ENCODE data around the gene SP140L.
A peak's percentile ranks its signal among the peaks of the same experiment; 100 is the strongest.

The SP140L gene

DNA sequence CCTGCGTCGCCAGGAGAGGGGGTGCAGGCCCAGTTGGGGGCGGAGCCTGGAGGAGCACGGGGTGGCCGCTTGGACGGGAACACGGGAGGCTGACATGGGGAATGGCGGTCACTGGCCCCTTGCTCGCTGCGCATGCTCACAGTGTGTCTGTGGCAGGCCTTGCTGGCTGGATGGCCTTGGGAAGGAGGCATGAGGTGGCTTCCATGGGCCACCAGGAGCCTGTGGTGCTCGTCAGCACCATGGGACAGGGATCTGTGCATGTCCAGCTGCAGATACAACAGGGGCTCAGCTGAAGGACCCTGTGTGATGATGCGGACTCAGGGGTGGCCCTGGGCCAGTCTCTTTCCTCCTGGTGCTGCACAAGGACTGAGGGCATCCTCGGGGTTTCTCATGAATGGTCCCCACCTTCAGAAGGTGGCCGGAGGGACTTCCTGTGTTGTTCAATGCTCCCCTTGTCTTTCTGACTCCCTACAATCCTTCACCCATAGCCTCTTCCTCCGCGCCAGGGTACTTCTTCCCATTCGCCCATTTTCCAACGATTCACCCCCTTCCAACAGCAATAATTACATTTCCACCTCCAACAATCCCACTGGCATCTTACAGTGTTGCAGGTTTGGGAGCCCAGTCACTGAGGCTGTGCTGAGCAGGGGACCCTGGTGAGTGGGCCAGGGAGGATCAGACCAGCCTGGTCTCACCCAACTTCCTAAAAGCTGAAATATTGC is 3.4 kb upstream of the SP140L start:
- DNase-seq (ENCODE audit: low spot score) = no peak
- TF ChIP-seq, protein P1, sequence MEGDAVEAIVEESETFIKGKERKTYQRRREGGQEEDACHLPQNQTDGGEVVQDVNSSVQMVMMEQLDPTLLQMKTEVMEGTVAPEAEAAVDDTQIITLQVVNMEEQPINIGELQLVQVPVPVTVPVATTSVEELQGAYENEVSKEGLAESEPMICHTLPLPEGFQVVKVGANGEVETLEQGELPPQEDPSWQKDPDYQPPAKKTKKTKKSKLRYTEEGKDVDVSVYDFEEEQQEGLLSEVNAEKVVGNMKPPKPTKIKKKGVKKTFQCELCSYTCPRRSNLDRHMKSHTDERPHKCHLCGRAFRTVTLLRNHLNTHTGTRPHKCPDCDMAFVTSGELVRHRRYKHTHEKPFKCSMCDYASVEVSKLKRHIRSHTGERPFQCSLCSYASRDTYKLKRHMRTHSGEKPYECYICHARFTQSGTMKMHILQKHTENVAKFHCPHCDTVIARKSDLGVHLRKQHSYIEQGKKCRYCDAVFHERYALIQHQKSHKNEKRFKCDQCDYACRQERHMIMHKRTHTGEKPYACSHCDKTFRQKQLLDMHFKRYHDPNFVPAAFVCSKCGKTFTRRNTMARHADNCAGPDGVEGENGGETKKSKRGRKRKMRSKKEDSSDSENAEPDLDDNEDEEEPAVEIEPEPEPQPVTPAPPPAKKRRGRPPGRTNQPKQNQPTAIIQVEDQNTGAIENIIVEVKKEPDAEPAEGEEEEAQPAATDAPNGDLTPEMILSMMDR (IDR thresholded peaks at IDR 0.05; ENCODE audit: borderline replicate concordance, control extremely low read depth, extremely low read depth, insufficient read depth, missing control alignments) = peak; percentile 25
- in situ Hi-C loops (cut with MboI; ENCODE audit: low sequenced_read_pairs, unreplicated experiment) = no loop called here

DNA sequence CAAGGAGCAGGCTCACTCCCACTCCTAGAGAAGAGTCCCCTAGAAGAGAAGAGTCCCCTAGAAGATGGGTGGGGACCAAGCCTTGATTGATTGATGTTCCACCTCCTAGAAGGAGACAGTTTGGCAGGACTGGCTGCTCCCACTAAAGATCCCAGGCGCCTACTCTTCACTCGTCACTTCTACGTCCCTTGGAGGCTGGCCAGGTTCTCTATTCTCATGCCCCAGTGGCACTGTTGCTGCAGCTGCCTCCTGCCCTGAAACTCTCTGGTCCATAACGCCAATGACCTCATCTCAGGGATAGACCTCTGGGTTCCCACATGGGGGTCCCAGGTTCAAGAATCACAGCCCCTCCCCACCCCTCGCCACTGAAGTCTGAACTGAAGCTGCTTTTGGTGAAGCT is 2.5 kb upstream of the SP140L start:
- DNase-seq (ENCODE audit: low spot score) = no peak
- TF ChIP-seq, protein P1 (IDR thresholded peaks at IDR 0.05; ENCODE audit: borderline replicate concordance, control extremely low read depth, extremely low read depth, insufficient read depth, missing control alignments) = no peak
- in situ Hi-C loops (cut with MboI; ENCODE audit: low sequenced_read_pairs, unreplicated experiment) = no loop called here

DNA sequence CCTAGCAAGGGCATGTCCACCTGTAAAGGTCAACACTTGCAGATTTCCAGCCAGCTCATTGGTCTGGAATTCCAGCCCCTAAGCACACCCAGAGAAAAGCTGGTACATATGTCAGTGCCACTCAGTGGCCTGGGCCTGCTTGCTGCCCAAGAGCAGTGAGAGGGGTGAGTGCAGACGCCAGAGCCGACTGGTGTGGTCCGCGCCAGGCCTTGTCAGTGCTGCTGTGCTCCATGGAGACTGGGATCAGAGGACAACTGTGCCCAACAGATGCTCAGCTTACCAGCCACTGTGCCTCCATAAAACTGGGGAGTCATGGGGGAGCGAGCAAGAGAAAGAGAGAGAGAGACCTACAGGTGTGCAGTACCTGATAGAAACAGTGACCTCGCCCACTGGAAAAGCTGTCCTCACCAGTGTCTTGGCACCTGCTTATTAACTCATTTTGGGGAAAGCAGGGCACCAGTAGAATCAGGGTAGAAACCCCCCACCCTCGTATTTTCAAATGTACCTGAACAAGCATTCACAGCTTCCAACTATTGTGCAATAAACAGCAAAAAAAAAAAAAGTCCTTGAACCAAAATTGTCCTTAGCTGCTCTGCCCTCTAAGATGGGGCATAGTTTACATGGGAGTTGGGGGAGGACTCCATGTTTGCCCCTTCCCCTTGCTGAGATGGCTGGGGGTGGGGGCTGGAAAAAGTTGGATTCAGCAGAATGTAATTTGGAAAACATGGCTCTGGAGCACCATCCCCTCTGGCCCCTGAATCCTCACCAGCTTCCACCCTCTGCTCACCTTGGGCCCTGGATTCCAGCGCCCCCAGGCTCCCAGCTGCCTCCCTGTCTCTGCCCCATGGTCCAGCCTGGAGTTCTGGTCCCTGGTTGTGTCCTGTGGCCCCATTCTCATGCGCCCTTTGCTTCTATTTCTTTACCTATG is 1.4 kb upstream of the SP140L start:
- TF ChIP-seq, protein P1 (IDR thresholded peaks at IDR 0.05; ENCODE audit: borderline replicate concordance, control extremely low read depth, extremely low read depth, insufficient read depth, missing control alignments) = no peak
- no peak for DNase-seq (ENCODE audit: low spot score)
- in situ Hi-C loops (cut with MboI; ENCODE audit: low sequenced_read_pairs, unreplicated experiment) = no loop called here

DNA sequence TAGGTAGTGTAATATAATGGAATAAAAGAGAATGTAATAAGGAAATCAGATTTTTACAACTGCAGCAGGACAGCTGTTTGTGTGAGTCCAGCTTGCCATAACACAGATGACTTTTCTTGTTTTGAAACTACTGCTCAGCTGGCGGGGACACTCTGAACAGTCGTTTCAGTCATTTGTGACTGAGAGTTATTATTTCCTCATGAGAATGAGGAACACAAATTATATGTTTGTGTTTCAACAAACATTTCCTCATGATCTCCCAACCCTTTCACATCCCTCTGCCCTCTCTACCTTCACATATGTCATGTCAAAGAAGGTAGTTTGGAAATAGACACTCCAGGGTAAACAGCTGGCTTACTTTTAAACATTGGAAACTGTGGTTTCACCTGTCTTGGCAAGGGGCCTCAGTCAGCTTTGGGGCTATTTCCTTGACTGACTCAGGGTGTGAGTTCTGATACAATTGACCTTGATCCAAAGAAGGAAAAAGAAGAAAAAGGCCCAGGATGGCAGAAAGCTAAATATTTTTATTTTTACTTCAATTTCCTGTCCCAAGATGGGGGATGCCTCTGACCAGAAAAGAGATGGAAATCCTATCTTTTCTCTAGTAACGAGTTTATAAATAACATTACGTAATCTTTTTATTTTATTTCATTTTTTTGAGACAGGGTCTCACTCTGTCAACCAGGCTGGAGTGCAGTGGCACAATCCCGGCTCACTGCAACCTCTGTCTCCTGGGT is 593 bp downstream of the SP140L start:
- in situ Hi-C loops (cut with MboI; ENCODE audit: low sequenced_read_pairs, unreplicated experiment) = no loop called here

DNA sequence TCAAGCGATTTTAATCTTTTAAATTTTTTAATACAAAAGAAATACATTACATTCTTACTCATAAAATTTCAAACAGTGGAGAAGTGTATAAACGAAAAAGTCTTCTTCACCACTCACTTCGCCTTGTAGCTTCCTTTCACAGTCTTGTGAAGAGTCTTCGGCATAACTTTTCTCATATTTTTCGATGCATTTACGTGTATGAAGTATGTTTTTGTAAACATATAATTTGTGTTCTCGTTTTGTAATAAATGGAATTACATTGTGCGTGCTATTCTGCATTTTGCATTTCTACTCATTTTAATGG is 1.1 kb downstream of the SP140L start:
- TF ChIP-seq, protein P1 (IDR thresholded peaks at IDR 0.05; ENCODE audit: borderline replicate concordance, control extremely low read depth, extremely low read depth, insufficient read depth, missing control alignments) = no peak
- no peak for DNase-seq (ENCODE audit: low spot score)
- in situ Hi-C loops (cut with MboI; ENCODE audit: low sequenced_read_pairs, unreplicated experiment) = no loop called here

More for the DNA sequence above, 593 bp downstream of the SP140L start:
- DNase-seq (ENCODE audit: low spot score) = peak; percentile 55
- TF ChIP-seq, protein P1 (IDR thresholded peaks at IDR 0.05; ENCODE audit: borderline replicate concordance, control extremely low read depth, extremely low read depth, insufficient read depth, missing control alignments) = no peak

DNA sequence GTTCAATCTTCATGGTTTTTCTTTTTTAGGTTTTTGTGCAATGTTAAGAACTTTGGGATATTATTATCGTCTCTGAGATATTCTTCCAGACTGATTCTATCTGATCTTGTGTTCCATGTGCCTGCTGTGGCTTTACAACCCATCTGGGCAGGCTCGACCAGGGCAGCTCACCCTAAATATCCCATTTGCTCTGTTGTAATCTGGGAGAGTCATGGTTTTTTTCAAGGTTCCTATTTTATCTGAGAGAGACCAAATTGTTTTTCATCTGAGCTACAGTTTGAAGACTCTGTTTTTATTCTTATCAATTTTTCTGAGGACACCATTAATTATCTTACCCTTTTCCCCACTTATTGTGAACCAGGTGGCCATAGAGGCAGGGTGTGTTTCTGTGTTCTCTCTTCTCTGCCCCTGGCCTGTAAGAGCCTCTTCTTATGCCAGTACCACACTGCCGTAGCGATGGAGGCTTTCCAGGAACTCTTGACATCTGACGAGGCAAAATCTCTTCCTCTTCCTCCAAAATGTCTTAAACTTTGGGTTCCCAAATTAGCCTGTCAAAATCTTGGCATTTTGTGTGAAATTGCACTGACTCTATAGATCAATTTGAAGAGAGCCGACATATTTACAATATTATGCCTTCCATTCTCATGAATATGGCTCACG is 3.1 kb downstream of the SP140L start:
- TF ChIP-seq, protein P1 (IDR thresholded peaks at IDR 0.05; ENCODE audit: borderline replicate concordance, control extremely low read depth, extremely low read depth, insufficient read depth, missing control alignments) = no peak
- DNase-seq (ENCODE audit: low spot score) = no peak
- in situ Hi-C loops (cut with MboI; ENCODE audit: low sequenced_read_pairs, unreplicated experiment) = no loop called here
